ENCODE results near the gene KIR3DL3.
"Not testable (repeated sequence)": the region's sequence is repeated elsewhere in the genome, so short reads cannot be mapped to it uniquely, and the experiment has no call there.

DNA sequence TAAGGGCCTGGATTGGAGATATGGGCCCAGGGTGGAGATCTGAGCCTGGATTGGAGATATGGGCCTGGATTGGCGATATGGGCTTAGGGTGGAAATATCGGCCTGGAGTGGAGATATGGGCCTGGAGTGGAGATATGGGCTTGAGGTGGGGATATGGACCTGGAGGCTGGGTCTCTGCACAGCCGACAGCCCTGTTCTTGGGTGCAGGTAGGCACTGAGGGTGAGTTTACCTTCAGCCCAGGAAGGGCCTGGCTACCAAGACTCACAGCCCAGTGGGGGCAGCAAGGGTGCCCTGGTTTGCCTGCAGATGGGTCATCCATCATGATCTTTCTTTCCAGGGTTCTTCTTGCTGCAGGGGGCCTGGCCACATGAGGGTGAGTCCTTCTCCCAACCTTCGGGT is 46.3 kb downstream of the KIR3DL3 start:
- not testable (repeated sequence) for TF ChIP-seq CTCF (conservative IDR thresholded peaks at IDR 0.05; ENCODE audit: low read depth, low read length); EZH2phosphoT487 (IDR thresholded peaks at IDR 0.05; ENCODE audit: borderline replicate concordance, low read length); EZH2 (IDR thresholded peaks at IDR 0.05; ENCODE audit: low read length, unreplicated experiment)

All from PC-3 (cell line).